Measurements from ENCODE around the gene MFSD1.

Gene MFSD1

GRCh38 chr3:158875700-158876099, 73.8 kb downstream of the MFSD1 start:
- DNase-seq: no peak

Measured in amygdala (tissue), 56 donors.